Memory B cell (primary cell): ENCODE results near the gene MALRD1.
A peak's percentile ranks its signal among the peaks of the same experiment; 100 is the strongest.

ENCODE experiments used
- ATAC-seq: fragments of 150-1000 bp; cut with Tn5 transposase; 2 replicates; pipeline ENCODE4 v1.10.0; 2021; ENCODE audit warnings: low read depth, mild to moderate bottlenecking, moderate library complexity
- DNase-seq, 2 donors: peaks; one replicate each; pipeline ENCODE4 v3.0.0; 2022; ENCODE audit warnings: low spot score in 2 of 2
- H3K27ac Mint-ChIP-seq: one replicate; pipeline ENCODE4 v1.8.0; 2022; ENCODE audit warnings: mild to moderate bottlenecking, moderate library complexity, mixed read lengths
- H3K27me3 Mint-ChIP-seq: one replicate; pipeline ENCODE4 v1.8.0; 2022; ENCODE audit warnings: mixed read lengths
- H3K36me3 Mint-ChIP-seq: one replicate; pipeline ENCODE4 v1.8.0; 2022; ENCODE audit warnings: mild to moderate bottlenecking, mixed read lengths
- H3K4me1 Mint-ChIP-seq: one replicate; pipeline ENCODE4 v1.8.0; 2022; ENCODE audit warnings: mixed read lengths
- H3K4me3 Mint-ChIP-seq: one replicate; pipeline ENCODE4 v1.8.0; 2022; ENCODE audit warnings: mild to moderate bottlenecking, moderate library complexity, mixed read lengths
- H3K9me3 Mint-ChIP-seq: one replicate; pipeline ENCODE4 v1.8.0; 2022; ENCODE audit warnings: mixed read lengths

Gene MALRD1

GRCh38 chr10:19634163-19634562 lies 585.6 kb downstream of the MALRD1 start:
- H3K4me1 Mint-ChIP-seq = peaks cover 4% of the 10 kb centered on the region
- no peak overlapping the region for H3K4me3 Mint-ChIP-seq
- H3K27me3 Mint-ChIP-seq = no peaks in the 10 kb centered on the region
- H3K27ac Mint-ChIP-seq = no peak overlapping the region
- no peaks in the 10 kb centered on the region for H3K36me3 Mint-ChIP-seq
- DNase-seq = no peak
- ATAC-seq = no peak
- H3K9me3 Mint-ChIP-seq = peaks cover 3% of the 10 kb centered on the region

- DNase-seq (no peak), ATAC-seq (no peak)
- Mint-ChIP-seq H3K4me3 (peak overlapping the region; percentile 5), H3K27me3 (no peaks in the 10 kb centered on the region), H3K36me3 (no peaks in the 10 kb centered on the region), H3K9me3 (peaks cover 4% of the 10 kb centered on the region), H3K27ac (no peak overlapping the region), H3K4me1 (peaks cover 6% of the 10 kb centered on the region)
Measured at GRCh38 chr10:19638182-19638895, 589.7 kb downstream of the MALRD1 start.

- peak overlapping the region; percentile 5 for H3K4me3 Mint-ChIP-seq
- H3K27ac Mint-ChIP-seq = no peak overlapping the region
- peaks cover 6% of the 10 kb centered on the region for H3K4me1 Mint-ChIP-seq
- no peaks in the 10 kb centered on the region for H3K27me3 Mint-ChIP-seq
- H3K9me3 Mint-ChIP-seq = peaks cover 4% of the 10 kb centered on the region
- DNase-seq (no peak), ATAC-seq (no peak)
- H3K36me3 Mint-ChIP-seq = no peaks in the 10 kb centered on the region
Measured at GRCh38 chr10:19638896-19639233, 590.3 kb downstream of the MALRD1 start.

DNA sequence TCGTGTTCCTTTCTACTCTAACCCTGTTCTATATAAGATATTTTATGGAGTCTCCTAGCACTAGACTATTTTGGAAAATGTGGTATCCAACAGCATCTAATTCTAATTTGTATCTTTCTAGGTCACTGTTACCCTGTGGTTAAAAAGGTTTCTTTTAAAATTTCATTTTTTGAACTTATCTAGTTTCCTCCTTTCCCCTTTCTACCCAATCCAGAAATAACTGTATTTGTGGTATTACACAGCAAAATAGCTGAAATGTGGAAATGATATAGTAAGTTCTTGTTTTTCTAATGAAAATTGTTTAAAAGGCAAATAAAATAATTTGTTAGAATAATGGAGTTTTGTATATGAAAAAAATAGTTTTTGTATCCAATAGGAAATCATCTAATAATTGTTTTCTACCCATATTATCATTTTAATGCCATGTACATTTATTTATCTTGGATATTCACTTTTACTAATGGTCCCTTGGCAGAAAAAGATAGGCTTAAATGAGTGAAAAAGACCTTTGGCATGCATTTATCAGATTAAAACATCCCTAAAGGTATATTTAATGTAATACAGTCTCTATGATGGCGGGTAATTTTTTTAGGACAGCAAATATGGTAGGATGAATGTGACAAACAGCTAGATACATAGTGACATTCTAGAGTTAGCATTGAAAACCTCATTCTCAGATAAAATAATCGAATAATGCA lies 592.1 kb downstream of the MALRD1 start:
- Mint-ChIP-seq H3K4me1 (peaks cover 6% of the 10 kb centered on the region), H3K36me3 (no peaks in the 10 kb centered on the region), H3K4me3 (no peak overlapping the region), H3K27me3 (no peaks in the 10 kb centered on the region), H3K27ac (no peak overlapping the region), H3K9me3 (peaks cover 4% of the 10 kb centered on the region)
- ATAC-seq = no peak
- DNase-seq = no peak

- H3K9me3 Mint-ChIP-seq = peaks cover 3% of the 10 kb centered on the region
- DNase-seq (no peak), ATAC-seq (no peak)
- no peak overlapping the region for H3K27ac Mint-ChIP-seq
- no peaks in the 10 kb centered on the region for H3K27me3 Mint-ChIP-seq
- no peak overlapping the region for H3K4me3 Mint-ChIP-seq
- no peaks in the 10 kb centered on the region for H3K4me1 Mint-ChIP-seq
- H3K36me3 Mint-ChIP-seq = no peaks in the 10 kb centered on the region
Measured at GRCh38 chr10:19651549-19651948, 602.9 kb downstream of the MALRD1 start.

- no peak overlapping the region for H3K4me3 Mint-ChIP-seq
- no peaks in the 10 kb centered on the region for H3K36me3 Mint-ChIP-seq
- H3K27me3 Mint-ChIP-seq = no peaks in the 10 kb centered on the region
- ATAC-seq = no peak
- no peaks in the 10 kb centered on the region for H3K4me1 Mint-ChIP-seq
- H3K27ac Mint-ChIP-seq = no peak overlapping the region
- H3K9me3 Mint-ChIP-seq = peaks cover 3% of the 10 kb centered on the region
- DNase-seq = no peak
Measured at GRCh38 chr10:19652750-19653149, 604.1 kb downstream of the MALRD1 start.

- Mint-ChIP-seq H3K4me3 (no peak overlapping the region), H3K4me1 (no peaks in the 10 kb centered on the region), H3K9me3 (peaks cover 3% of the 10 kb centered on the region), H3K27me3 (no peaks in the 10 kb centered on the region), H3K27ac (no peak overlapping the region), H3K36me3 (no peaks in the 10 kb centered on the region)
- no peak for ATAC-seq
- DNase-seq = no peak
Measured at GRCh38 chr10:19653931-19654330, 605.3 kb downstream of the MALRD1 start.

DNA sequence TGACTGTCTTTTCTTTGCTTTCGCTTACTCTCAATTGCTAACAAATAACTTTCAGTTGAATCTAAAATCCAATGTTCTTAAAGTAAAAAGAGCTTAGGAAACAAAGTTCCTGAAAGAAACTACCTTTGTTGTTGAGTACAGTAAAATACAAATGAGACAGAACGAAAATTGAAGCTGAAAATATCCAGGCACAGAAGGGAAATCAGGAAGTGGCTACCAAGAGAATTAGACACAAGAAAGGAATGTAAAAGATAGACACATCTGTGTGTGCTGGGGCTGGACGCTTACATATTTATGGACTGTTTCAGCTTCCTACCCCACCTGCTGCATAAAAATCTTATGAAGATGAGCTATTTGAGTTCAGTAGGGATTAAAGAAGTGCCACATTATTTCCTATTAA lies 606.0 kb downstream of the MALRD1 start:
- Mint-ChIP-seq H3K36me3 (no peaks in the 10 kb centered on the region), H3K27me3 (no peaks in the 10 kb centered on the region), H3K4me3 (no peak overlapping the region), H3K4me1 (no peaks in the 10 kb centered on the region), H3K27ac (no peak overlapping the region), H3K9me3 (peaks cover 3% of the 10 kb centered on the region)
- DNase-seq (no peak), ATAC-seq (no peak)

GRCh38 chr10:19656420-19657042 lies 607.9 kb downstream of the MALRD1 start:
- no peak overlapping the region for H3K4me3 Mint-ChIP-seq
- DNase-seq (no peak), ATAC-seq (no peak)
- H3K36me3 Mint-ChIP-seq = no peaks in the 10 kb centered on the region
- no peaks in the 10 kb centered on the region for H3K27me3 Mint-ChIP-seq
- H3K27ac Mint-ChIP-seq = no peak overlapping the region
- peaks cover 3% of the 10 kb centered on the region for H3K9me3 Mint-ChIP-seq
- H3K4me1 Mint-ChIP-seq = no peaks in the 10 kb centered on the region

- no peak overlapping the region for H3K27ac Mint-ChIP-seq
- H3K9me3 Mint-ChIP-seq = no peaks in the 10 kb centered on the region
- no peaks in the 10 kb centered on the region for H3K36me3 Mint-ChIP-seq
- no peak for DNase-seq
- ATAC-seq = no peak
- H3K27me3 Mint-ChIP-seq = no peaks in the 10 kb centered on the region
- H3K4me1 Mint-ChIP-seq = no peaks in the 10 kb centered on the region
- H3K4me3 Mint-ChIP-seq = no peak overlapping the region
Measured at GRCh38 chr10:19658131-19658530, 609.5 kb downstream of the MALRD1 start.

GRCh38 chr10:19658622-19659233 lies 610.1 kb downstream of the MALRD1 start:
- Mint-ChIP-seq H3K9me3 (no peaks in the 10 kb centered on the region), H3K4me1 (no peaks in the 10 kb centered on the region), H3K27me3 (no peaks in the 10 kb centered on the region), H3K4me3 (no peak overlapping the region), H3K27ac (no peak overlapping the region), H3K36me3 (no peaks in the 10 kb centered on the region)
- no peak for DNase-seq
- ATAC-seq = no peak

DNA sequence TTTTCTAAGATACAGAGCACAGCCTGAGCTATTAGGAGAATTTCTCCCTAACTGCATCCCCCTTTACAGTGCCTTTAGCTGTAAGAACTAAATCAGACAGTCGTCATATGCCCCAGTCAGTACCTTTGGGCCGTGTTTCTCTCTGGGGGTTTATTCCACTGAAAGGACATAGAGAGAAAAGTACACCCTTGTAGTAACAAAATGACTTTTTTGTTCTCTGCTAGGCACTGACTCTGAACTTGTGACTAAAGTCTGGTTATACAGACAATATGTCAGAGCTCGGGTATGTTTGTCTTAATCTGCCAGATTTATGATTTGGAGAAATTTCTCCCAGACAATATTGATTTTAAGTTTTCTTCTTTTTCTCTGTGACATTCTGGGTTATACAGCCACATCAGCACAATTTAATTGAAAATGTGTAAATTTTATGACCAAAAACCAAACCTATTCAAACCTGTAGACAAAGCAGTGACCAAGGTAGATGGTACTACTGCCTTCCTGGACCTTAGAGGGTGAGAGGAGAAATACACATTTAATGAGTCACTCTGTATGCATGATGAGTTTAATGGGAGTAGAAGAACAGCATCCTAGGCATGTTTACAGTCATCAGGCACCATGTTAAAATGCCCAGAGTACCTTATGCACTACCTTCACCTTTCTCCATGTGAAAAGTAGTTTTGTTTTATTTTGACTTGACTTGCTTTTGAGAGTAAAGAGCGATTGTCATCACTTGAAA lies 611.5 kb downstream of the MALRD1 start:
- Mint-ChIP-seq H3K4me1 (no peaks in the 10 kb centered on the region), H3K4me3 (no peak overlapping the region), H3K9me3 (no peaks in the 10 kb centered on the region), H3K27me3 (no peaks in the 10 kb centered on the region), H3K27ac (no peak overlapping the region), H3K36me3 (no peaks in the 10 kb centered on the region)
- ATAC-seq = no peak
- DNase-seq = no peak

DNA sequence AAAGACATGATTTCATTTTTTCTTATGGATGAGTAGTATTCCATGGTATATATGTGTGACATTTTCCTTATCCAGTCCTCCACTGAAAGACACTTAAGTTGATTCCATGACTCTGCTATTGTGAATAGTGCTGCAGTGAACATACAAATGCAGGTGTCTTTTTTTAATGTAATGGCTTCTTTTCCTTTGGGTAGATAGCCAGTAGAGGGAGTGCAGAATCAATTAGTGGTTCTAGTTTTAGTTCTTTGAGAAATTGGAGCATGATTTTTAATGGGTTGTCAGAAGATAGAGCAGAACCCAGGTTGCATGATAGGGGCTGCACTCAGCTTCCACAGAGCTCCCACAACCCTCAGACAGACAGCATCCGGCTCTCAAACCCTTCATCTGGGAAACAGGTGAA lies 614.7 kb downstream of the MALRD1 start:
- Mint-ChIP-seq H3K36me3 (no peaks in the 10 kb centered on the region), H3K9me3 (peaks cover 5% of the 10 kb centered on the region), H3K4me3 (no peak overlapping the region), H3K27ac (no peak overlapping the region), H3K27me3 (no peaks in the 10 kb centered on the region), H3K4me1 (no peaks in the 10 kb centered on the region)
- no peak for DNase-seq
- no peak for ATAC-seq

GRCh38 chr10:19668116-19668515 lies 619.5 kb downstream of the MALRD1 start:
- no peak overlapping the region for H3K4me3 Mint-ChIP-seq
- peaks cover 14% of the 10 kb centered on the region for H3K9me3 Mint-ChIP-seq
- ATAC-seq (no peak), DNase-seq (no peak)
- H3K36me3 Mint-ChIP-seq = no peaks in the 10 kb centered on the region
- H3K27ac Mint-ChIP-seq = no peak overlapping the region
- H3K4me1 Mint-ChIP-seq = no peaks in the 10 kb centered on the region
- H3K27me3 Mint-ChIP-seq = no peaks in the 10 kb centered on the region
